ENCODE results near the gene CHRNE.
"Not testable (repeated sequence)": the region's sequence is repeated elsewhere in the genome, so short reads cannot be mapped to it uniquely, and the experiment has no call there.

The CHRNE gene

GRCh38 chr17:4872786-4873185, 30.1 kb downstream of the CHRNE start:
- H3K9me3 ChIP-seq (ENCODE audit: severe bottlenecking), result no peaks in the 10 kb centered on the region
- DNase-seq (ENCODE audit: low spot score) (no peak), ATAC-seq (ENCODE audit: low read depth) (no peak)
- no peak overlapping the region for H3K27ac ChIP-seq (ENCODE audit: poor library complexity, severe bottlenecking)
- no peak for TF ChIP-seq CTCF (IDR thresholded peaks at IDR 0.05; ENCODE audit: poor library complexity, severe bottlenecking)
- H3K27me3 ChIP-seq (ENCODE audit: insufficient read depth, poor library complexity, severe bottlenecking), result no peaks in the 10 kb centered on the region
- H3K36me3 ChIP-seq (ENCODE audit: low read depth), result peaks cover 65% of the 10 kb centered on the region
- H3K4me3 ChIP-seq (ENCODE audit: severe bottlenecking), result no peak overlapping the region
- no peaks in the 10 kb centered on the region for H3K4me1 ChIP-seq (ENCODE audit: insufficient read depth, poor library complexity, severe bottlenecking)

GRCh38 chr17:4870855-4871254, 32.0 kb downstream of the CHRNE start:
- H3K4me1 ChIP-seq (ENCODE audit: insufficient read depth, poor library complexity, severe bottlenecking), result no peaks in the 10 kb centered on the region
- peaks cover 60% of the 10 kb centered on the region for H3K36me3 ChIP-seq (ENCODE audit: low read depth)
- H3K4me3 ChIP-seq (ENCODE audit: severe bottlenecking), result no peak overlapping the region
- no peaks in the 10 kb centered on the region for H3K9me3 ChIP-seq (ENCODE audit: severe bottlenecking)
- no peaks in the 10 kb centered on the region for H3K27me3 ChIP-seq (ENCODE audit: insufficient read depth, poor library complexity, severe bottlenecking)
- DNase-seq (ENCODE audit: low spot score), result no peak
- TF ChIP-seq CTCF (IDR thresholded peaks at IDR 0.05; ENCODE audit: poor library complexity, severe bottlenecking), result no peak
- no peak for ATAC-seq (ENCODE audit: low read depth)
- no peak overlapping the region for H3K27ac ChIP-seq (ENCODE audit: poor library complexity, severe bottlenecking)

- H3K9me3 ChIP-seq (ENCODE audit: severe bottlenecking); H3K27me3 ChIP-seq (ENCODE audit: insufficient read depth, poor library complexity, severe bottlenecking); H3K4me1 ChIP-seq (ENCODE audit: insufficient read depth, poor library complexity, severe bottlenecking); H3K27ac ChIP-seq (ENCODE audit: poor library complexity, severe bottlenecking); H3K4me3 ChIP-seq (ENCODE audit: severe bottlenecking); DNase-seq (ENCODE audit: low spot score); ATAC-seq (ENCODE audit: low read depth): not testable (repeated sequence)
- H3K36me3 ChIP-seq (ENCODE audit: low read depth), result peaks cover 63% of the 10 kb centered on the region
Observed at GRCh38 chr17:4869058-4869998, 33.6 kb downstream of the CHRNE start.

- peaks cover 74% of the 10 kb centered on the region for H3K36me3 ChIP-seq (ENCODE audit: low read depth)
- H3K27me3 ChIP-seq (ENCODE audit: insufficient read depth, poor library complexity, severe bottlenecking); H3K4me1 ChIP-seq (ENCODE audit: insufficient read depth, poor library complexity, severe bottlenecking); H3K4me3 ChIP-seq (ENCODE audit: severe bottlenecking); H3K9me3 ChIP-seq (ENCODE audit: severe bottlenecking); DNase-seq (ENCODE audit: low spot score); ATAC-seq (ENCODE audit: low read depth); H3K27ac ChIP-seq (ENCODE audit: poor library complexity, severe bottlenecking): not testable (repeated sequence)
Observed at GRCh38 chr17:4867535-4867934, 35.4 kb downstream of the CHRNE start.

- peaks cover 32% of the 10 kb centered on the region for H3K4me1 ChIP-seq (ENCODE audit: insufficient read depth, poor library complexity, severe bottlenecking)
Observed at GRCh38 chr17:4863321-4863720, 39.6 kb downstream of the CHRNE start.

More at GRCh38 chr17:4863321-4863720, 39.6 kb downstream of the CHRNE start:
- no peak for TF ChIP-seq CTCF (IDR thresholded peaks at IDR 0.05; ENCODE audit: poor library complexity, severe bottlenecking)
- no peak for ATAC-seq (ENCODE audit: low read depth)
- H3K4me3 ChIP-seq (ENCODE audit: severe bottlenecking), result no peak overlapping the region
- no peaks in the 10 kb centered on the region for H3K27me3 ChIP-seq (ENCODE audit: insufficient read depth, poor library complexity, severe bottlenecking)
- peaks cover 65% of the 10 kb centered on the region for H3K36me3 ChIP-seq (ENCODE audit: low read depth)
- no peaks in the 10 kb centered on the region for H3K9me3 ChIP-seq (ENCODE audit: severe bottlenecking)
- DNase-seq (ENCODE audit: low spot score), result no peak
- peak overlapping the region; percentile 13 for H3K27ac ChIP-seq (ENCODE audit: poor library complexity, severe bottlenecking)

Data from RWPE2 (cell line).